ENCODE results near the gene TATDN3. TPM values are rescaled to one million over a fixed set of nuclear protein-coding genes. Genes with fewer than 3 reads are reported as not detected.

Gene TATDN3
- total and polyA plus RNA-seq, 9 of the 15 experiments (the other 6 are each of a cell fraction or from before 2014, with no cell fraction given) = 18.3 to 79.9 (median 28.2) TPM

DNA sequence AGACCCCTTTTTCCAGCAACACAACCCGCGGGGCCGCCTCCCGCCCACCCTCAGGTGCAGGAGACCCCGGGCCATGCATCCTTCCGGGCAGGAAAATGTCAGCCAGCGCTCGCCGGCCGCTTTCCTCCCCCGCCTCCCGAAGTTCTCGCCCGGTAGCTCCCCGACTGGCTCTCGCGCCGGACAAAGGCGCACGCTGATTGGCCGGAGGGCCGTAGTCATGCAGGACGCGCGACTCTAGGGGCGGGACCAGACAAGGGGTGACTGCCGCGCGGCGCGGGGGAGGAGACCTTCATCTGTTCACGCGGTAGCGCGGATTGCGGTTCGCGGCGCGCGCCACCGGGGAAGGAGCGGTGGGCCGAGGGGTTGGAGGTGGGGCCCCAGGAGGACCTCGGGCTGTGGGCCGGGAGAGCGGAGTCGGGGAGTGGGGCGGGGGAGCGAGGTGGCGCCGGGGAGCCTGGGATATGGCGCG, 66.3 kb downstream of the TATDN3 start, which contains the start of gene FLVCR1 (continued):
- TF ChIP-seq, protein P1, sequence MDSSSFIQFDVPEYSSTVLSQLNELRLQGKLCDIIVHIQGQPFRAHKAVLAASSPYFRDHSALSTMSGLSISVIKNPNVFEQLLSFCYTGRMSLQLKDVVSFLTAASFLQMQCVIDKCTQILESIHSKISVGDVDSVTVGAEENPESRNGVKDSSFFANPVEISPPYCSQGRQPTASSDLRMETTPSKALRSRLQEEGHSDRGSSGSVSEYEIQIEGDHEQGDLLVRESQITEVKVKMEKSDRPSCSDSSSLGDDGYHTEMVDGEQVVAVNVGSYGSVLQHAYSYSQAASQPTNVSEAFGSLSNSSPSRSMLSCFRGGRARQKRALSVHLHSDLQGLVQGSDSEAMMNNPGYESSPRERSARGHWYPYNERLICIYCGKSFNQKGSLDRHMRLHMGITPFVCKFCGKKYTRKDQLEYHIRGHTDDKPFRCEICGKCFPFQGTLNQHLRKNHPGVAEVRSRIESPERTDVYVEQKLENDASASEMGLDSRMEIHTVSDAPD (CRISPR knock-in tag; IDR thresholded peaks at IDR 0.05) = no peak
- TF ChIP-seq FOXP1 (CRISPR knock-in tag; IDR thresholded peaks at IDR 0.05) (no peak), BCL6 (CRISPR knock-in tag; IDR thresholded peaks at IDR 0.05) (no peak), SUPT5H (IDR thresholded peaks at IDR 0.05) (peak; percentile 92), ELF4 (CRISPR knock-in tag; IDR thresholded peaks at IDR 0.05) (0 out of 2 replicates have a peak, but pooled peaks have one; percentile 39), ZNF3 (CRISPR knock-in tag; IDR thresholded peaks at IDR 0.05) (no peak), STAG1 (CRISPR knock-in tag; IDR thresholded peaks at IDR 0.05; ENCODE audit: borderline replicate concordance) (no peak), DIDO1 (tag; IDR thresholded peaks at IDR 0.05; ENCODE audit: low read depth) (no peak), ZNF253 (CRISPR knock-in tag; conservative IDR thresholded peaks at IDR 0.05) (no peak), SIX5 (IDR thresholded peaks at IDR 0.05; ENCODE audit: borderline replicate concordance in 1 of 2, insufficient read depth in 1 of 2, low read depth in 1 of 2, low read length in 2 of 2) (no peak), NEUROD1 (IDR thresholded peaks at IDR 0.05; ENCODE audit: borderline replicate concordance, low read depth, low read length, partially characterized antibody) (peak; percentile 53), ZBTB7A (IDR thresholded peaks at IDR 0.05; ENCODE audit: borderline replicate concordance, control insufficient read depth, low read depth, low read length) (peak; percentile 85), SPI1 (IDR thresholded peaks at IDR 0.05; ENCODE audit: borderline replicate concordance, low read depth, low read length) (no peak), TEAD2 (tag; IDR thresholded peaks at IDR 0.05) (no peak), CHD4 (IDR thresholded peaks at IDR 0.05; ENCODE audit: insufficient read depth, insufficient replicate concordance, low read depth, low read length, poor library complexity, severe bottlenecking) (no peak), ETV1 (tag; conservative IDR thresholded peaks at IDR 0.05; ENCODE audit: low read depth) (peak; percentile 75), SMARCA4 (IDR thresholded peaks at IDR 0.05) (no peak), ZFP30 (CRISPR knock-in tag; IDR thresholded peaks at IDR 0.05; ENCODE audit: borderline replicate concordance) (no peak), SIN3B (IDR thresholded peaks at IDR 0.05; ENCODE audit: low read depth) (no peak), POLR2H (tag; IDR thresholded peaks at IDR 0.05; ENCODE audit: low read depth) (peak; percentile 79), ZKSCAN1 (IDR thresholded peaks at IDR 0.05; ENCODE audit: low read depth, low read length) (no peak), MCM2 (IDR thresholded peaks at IDR 0.05; ENCODE audit: low read depth) (no peak), ZNF79 (CRISPR knock-in tag; IDR thresholded peaks at IDR 0.05; ENCODE audit: low read depth) (no peak)
- TF ChIP-seq, protein P2, sequence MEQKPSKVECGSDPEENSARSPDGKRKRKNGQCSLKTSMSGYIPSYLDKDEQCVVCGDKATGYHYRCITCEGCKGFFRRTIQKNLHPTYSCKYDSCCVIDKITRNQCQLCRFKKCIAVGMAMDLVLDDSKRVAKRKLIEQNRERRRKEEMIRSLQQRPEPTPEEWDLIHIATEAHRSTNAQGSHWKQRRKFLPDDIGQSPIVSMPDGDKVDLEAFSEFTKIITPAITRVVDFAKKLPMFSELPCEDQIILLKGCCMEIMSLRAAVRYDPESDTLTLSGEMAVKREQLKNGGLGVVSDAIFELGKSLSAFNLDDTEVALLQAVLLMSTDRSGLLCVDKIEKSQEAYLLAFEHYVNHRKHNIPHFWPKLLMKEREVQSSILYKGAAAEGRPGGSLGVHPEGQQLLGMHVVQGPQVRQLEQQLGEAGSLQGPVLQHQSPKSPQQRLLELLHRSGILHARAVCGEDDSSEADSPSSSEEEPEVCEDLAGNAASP (IDR thresholded peaks at IDR 0.05) = no peak
- TF ChIP-seq, protein P3, sequence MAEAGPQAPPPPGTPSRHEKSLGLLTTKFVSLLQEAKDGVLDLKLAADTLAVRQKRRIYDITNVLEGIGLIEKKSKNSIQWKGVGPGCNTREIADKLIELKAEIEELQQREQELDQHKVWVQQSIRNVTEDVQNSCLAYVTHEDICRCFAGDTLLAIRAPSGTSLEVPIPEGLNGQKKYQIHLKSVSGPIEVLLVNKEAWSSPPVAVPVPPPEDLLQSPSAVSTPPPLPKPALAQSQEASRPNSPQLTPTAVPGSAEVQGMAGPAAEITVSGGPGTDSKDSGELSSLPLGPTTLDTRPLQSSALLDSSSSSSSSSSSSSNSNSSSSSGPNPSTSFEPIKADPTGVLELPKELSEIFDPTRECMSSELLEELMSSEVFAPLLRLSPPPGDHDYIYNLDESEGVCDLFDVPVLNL (CRISPR knock-in tag; IDR thresholded peaks at IDR 0.05; ENCODE audit: low read depth) = 0 out of 2 replicates have a peak, but pooled peaks have one; percentile 62
- TF ChIP-seq, protein P4, sequence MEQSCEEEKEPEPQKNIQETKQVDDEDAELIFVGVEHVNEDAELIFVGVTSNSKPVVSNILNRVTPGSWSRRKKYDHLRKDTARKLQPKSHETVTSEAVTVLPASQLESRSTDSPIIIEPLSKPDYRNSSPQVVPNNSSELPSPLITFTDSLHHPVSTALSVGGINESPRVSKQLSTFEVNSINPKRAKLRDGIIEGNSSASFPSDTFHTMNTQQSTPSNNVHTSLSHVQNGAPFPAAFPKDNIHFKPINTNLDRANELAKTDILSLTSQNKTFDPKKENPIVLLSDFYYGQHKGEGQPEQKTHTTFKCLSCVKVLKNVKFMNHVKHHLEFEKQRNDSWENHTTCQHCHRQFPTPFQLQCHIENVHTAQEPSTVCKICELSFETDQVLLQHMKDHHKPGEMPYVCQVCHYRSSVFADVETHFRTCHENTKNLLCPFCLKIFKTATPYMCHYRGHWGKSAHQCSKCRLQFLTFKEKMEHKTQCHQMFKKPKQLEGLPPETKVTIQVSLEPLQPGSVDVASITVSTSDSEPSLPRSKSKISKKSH (CRISPR knock-in tag; IDR thresholded peaks at IDR 0.05) = no peak
